Nephron progenitor cell (in vitro differentiated cells): ENCODE measurements around the gene CSMD2.
A peak's percentile ranks its signal among the peaks of the same experiment; 100 is the strongest.

ENCODE experiments used
- DNase-seq: peaks from one replicate; pipeline ENCODE4 v3.0.0; 2021
- H3K27ac Mint-ChIP-seq: 2 replicates; pipeline ENCODE4 v1.8.0; 2021; ENCODE audit warnings: mild to moderate bottlenecking, moderate library complexity, mixed read lengths
- H3K27me3 Mint-ChIP-seq: 2 replicates; pipeline ENCODE4 v1.8.0; 2021; ENCODE audit warnings: mild to moderate bottlenecking, low read depth, mixed read lengths; ENCODE audit not compliant: poor library complexity
- H3K36me3 Mint-ChIP-seq: 2 replicates; pipeline ENCODE4 v1.8.0; 2021; ENCODE audit warnings: low read depth, mixed read lengths
- H3K4me1 Mint-ChIP-seq: 2 replicates; pipeline ENCODE4 v1.8.0; 2021; ENCODE audit warnings: mixed read lengths
- H3K4me3 Mint-ChIP-seq: 2 replicates; pipeline ENCODE4 v1.8.0; 2021; ENCODE audit warnings: mild to moderate bottlenecking, moderate library complexity, mixed read lengths
- H3K9me3 Mint-ChIP-seq: 2 replicates; pipeline ENCODE4 v1.8.0; 2021; ENCODE audit warnings: mild to moderate bottlenecking, moderate library complexity, mixed read lengths
- CTCF ChIP-seq: fragments of 200-600 bp; sonication (generic); IDR thresholded peaks from 2 replicates; pipeline ENCODE4 v1.5.0; 2021; ENCODE audit warnings: antibody characterized with exemption

Gene CSMD2

GRCh38 chr1:33966346-33967141 is 198.5 kb downstream of the CSMD2 start:
- peaks cover 13% of the 10 kb centered on the region for H3K27me3 Mint-ChIP-seq
- peaks cover 4% of the 10 kb centered on the region for H3K4me1 Mint-ChIP-seq
- no peak overlapping the region for H3K4me3 Mint-ChIP-seq
- peak overlapping the region; percentile 9 for H3K27ac Mint-ChIP-seq
- no peak for DNase-seq
- no peak for TF ChIP-seq CTCF
- no peaks in the 10 kb centered on the region for H3K36me3 Mint-ChIP-seq
- H3K9me3 Mint-ChIP-seq = no peaks in the 10 kb centered on the region

- no peak for DNase-seq
- Mint-ChIP-seq H3K4me1 (no peaks in the 10 kb centered on the region), H3K27me3 (peaks cover 13% of the 10 kb centered on the region), H3K36me3 (no peaks in the 10 kb centered on the region), H3K27ac (no peak overlapping the region), H3K4me3 (no peak overlapping the region), H3K9me3 (no peaks in the 10 kb centered on the region)
- no peak for TF ChIP-seq CTCF
Measured at GRCh38 chr1:33965086-33965485, 199.9 kb downstream of the CSMD2 start.

- TF ChIP-seq CTCF = no peak
- no peaks in the 10 kb centered on the region for H3K36me3 Mint-ChIP-seq
- no peak for DNase-seq
- no peak overlapping the region for H3K27ac Mint-ChIP-seq
- no peaks in the 10 kb centered on the region for H3K4me1 Mint-ChIP-seq
- H3K9me3 Mint-ChIP-seq = no peaks in the 10 kb centered on the region
- H3K27me3 Mint-ChIP-seq = peaks cover 13% of the 10 kb centered on the region
- no peak overlapping the region for H3K4me3 Mint-ChIP-seq
Measured at GRCh38 chr1:33962061-33962460, 203.0 kb downstream of the CSMD2 start.

GRCh38 chr1:33960188-33960895 is 204.7 kb downstream of the CSMD2 start:
- H3K36me3 Mint-ChIP-seq = no peaks in the 10 kb centered on the region
- no peaks in the 10 kb centered on the region for H3K4me1 Mint-ChIP-seq
- no peak overlapping the region for H3K4me3 Mint-ChIP-seq
- H3K27me3 Mint-ChIP-seq = peaks cover 13% of the 10 kb centered on the region
- no peaks in the 10 kb centered on the region for H3K9me3 Mint-ChIP-seq
- no peak for TF ChIP-seq CTCF
- DNase-seq = no peak
- H3K27ac Mint-ChIP-seq = no peak overlapping the region

- TF ChIP-seq CTCF = no peak
- Mint-ChIP-seq H3K27me3 (peaks cover 8% of the 10 kb centered on the region), H3K9me3 (no peaks in the 10 kb centered on the region), H3K4me3 (no peak overlapping the region), H3K27ac (no peak overlapping the region), H3K36me3 (no peaks in the 10 kb centered on the region), H3K4me1 (no peaks in the 10 kb centered on the region)
- DNase-seq = no peak
Measured at GRCh38 chr1:33957854-33958253, 207.2 kb downstream of the CSMD2 start.
